NOMO-1 (cell line): ENCODE measurements around the gene MILR1.

Experiments used
- DNase-seq, 2 experiments: peaks; one replicate each; lab custom pipeline; 2025; ENCODE audit not compliant: unreplicated experiment in 2 of 2; lab: John Stamatoyannopoulos, UW

Gene MILR1

GRCh38 chr17:64500862-64501765 is 52.2 kb downstream of the MILR1 start:
- DNase-seq, result no peak

GRCh38 chr17:64502021-64502420 is 53.1 kb downstream of the MILR1 start:
- no peak for DNase-seq

DNA sequence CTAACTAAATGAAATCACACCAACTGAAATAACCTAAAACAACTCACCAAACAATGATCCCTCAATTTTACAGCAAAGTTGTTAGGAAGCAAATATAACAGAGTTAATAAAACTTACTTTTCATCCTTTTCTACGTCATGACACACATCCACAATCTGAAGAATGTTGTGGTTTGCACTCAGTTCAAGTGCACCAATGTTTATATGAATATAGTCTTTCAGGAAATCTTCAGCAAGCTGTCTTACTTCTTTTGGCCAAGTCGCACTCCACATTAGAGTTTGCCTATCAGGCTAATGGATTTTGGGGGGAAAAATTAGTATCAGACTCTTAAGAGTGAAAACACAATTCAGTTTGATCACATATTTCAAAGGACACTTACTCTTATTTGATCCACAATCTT is 53.9 kb downstream of the MILR1 start:
- no peak for DNase-seq

DNA sequence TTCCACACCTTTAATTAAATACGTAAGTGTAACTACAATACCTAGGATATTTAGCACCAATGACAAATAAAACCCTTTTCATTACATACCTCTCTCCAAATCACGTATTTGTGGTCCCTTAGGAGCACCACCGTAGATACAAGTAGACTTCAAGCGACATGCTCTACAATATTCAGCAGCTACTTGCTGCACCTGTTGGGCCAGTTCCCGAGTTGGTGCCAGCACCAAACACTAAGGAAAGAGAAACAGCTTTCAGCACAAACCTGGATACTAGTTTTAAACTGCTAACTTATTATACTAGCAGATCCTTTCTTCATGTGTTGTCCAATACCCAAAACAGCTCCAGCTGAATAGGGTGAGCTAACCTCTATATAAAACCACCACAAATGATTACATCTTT is 54.4 kb downstream of the MILR1 start:
- DNase-seq, result no peak

GRCh38 chr17:64503821-64504768 is 55.2 kb downstream of the MILR1 start:
- DNase-seq, result no peak

DNA sequence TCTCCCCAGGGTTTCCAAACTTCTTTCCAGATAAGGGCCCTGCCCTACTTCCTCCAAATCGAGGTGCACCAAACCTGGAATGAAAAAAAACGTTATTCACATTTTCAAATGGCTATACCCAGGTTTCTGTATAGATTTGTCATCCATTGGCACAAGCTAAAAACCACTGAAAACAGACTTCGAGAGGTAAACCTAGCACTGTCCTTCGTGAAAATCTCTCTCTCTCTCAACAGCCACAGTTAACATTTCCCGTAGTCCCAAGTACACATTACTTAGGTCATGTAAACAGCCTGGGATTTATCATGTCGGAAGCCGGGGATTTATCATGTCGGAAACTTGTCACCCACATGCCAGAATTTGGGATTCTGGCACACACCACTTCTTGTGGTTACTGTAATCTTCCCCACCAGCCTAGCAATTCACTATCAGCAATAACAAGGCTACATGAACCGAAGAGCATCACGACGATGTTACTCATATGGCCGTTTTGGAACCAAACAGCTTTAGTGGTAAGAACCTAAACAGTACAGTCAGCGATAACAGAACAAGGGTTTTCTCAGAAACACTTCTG is 55.9 kb downstream of the MILR1 start:
- DNase-seq, result peak in 1 of 2 experiments; percentile 16

DNA sequence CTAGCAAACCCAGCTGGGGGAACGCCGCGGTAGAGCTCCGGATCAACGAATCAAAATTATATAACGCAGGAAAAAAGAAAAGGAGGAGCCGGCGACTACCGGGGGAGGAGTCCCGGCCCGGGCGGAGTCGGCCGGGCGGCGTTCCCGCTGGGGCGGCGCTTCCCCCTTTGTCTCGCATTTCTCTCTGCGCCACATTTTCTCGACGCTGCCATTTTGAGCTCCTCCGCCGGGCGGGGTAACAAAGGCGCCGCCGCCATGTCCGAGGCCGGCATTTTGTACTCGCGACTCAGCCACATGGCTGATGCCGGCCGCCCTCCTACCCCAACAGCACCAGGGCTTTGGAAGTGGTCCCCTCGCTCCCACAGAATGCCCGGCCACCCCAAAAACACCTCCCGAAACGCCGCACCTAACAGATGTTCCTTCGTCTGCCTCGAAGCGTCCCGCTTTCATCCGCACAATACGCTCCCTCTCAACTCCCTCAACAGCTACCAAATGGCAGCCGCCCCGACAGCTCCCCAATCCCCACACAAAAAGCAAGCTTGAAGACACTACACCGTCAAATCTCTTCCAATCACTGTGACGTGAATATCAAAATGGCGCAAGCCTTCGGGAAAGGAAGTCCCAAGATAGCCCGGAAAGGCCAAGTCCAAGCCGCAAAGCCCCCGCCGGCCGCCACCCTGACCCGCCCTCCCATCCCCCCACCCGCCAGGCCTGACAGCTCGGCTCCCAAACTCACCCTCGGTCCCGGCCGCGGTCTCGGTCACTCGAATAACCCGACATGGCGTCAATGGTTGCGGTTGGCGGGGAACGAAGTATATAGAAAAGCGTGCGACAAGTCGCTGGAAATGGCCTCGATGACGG is 56.7 kb downstream of the MILR1 start:
- DNase-seq, result peak; percentile 81 to 88

DNA sequence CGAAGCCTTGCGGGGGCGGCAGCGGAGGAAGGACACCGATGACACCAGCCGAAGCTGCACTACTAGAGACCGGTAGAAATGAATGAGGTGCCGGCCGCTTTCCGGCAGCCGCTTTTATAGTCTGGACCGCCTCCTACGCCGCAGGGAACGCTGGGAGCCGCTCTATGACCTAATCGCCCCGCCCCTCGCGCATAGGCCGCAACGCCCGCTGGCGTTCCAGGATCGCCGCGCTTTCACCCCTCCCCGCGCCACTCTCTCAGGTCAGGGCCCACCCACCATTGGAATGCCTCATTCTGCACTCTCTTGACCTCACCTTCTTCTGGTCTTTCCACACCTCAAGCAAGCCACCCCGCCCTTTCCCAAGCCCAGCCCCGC is 57.3 kb downstream of the MILR1 start, which contains the start of gene DDX5:
DDX5 (minus strand) TSS at position 89 of the 375 bp plus-strand sequence. CDS start 170 bp downstream, outside the sequence.
- DNase-seq, result peak; percentile 97

GRCh38 chr17:64506576-64507412 is 57.9 kb downstream of the MILR1 start, which contains the start of gene CEP95:
CEP95 (plus strand) TSS chr17:64506977; CDS start chr17:64507098, 121 bp downstream.
- peak; percentile 92 to 95 for DNase-seq

DNA sequence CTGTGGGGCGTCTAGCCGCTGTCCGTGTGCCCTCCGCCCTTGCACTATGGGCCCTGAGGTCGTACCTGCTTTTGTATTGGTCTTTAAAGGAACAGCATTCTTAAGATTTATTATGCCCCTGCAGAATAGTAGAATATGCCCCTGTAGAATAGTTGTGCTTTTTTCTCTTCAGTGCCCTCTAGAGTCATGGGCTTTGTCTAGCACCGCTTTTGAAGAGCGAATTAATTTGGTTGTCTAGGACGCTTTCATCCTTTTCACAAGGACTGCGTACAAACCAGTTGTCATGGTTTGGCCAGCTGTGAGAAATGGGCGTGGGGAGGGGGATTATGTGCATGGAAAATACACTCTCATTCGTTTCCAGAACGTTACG is 58.5 kb downstream of the MILR1 start:
- peak; percentile 83 to 86 for DNase-seq

GRCh38 chr17:64508683-64509082 is 59.8 kb downstream of the MILR1 start:
- DNase-seq, result no peak

DNA sequence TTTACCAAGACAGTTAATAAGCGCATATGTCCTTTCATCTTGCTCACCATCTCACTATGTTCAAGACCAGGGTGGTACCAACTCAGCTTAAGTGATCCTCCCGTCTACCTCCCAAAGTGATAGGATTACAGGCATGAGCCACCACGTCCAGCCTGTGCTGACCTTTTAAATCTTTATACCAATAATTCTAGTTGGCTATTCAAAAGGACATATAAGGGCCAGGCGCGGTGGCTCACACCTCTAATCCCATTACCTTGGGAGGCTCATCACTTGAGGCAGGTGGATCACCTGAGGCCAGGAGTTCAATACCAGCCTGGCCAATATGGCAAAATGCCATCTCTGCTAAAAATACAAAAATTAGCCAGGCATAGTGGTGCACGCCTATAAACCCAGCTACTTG is 60.3 kb downstream of the MILR1 start:
- no peak for DNase-seq

- no peak for DNase-seq
Observed at GRCh38 chr17:64515419-64515818, 66.5 kb downstream of the MILR1 start.

- no peak for DNase-seq
Observed at GRCh38 chr17:64515829-64516228, 66.9 kb downstream of the MILR1 start.
